ENCODE results near the gene SLC2A6.

DNA sequence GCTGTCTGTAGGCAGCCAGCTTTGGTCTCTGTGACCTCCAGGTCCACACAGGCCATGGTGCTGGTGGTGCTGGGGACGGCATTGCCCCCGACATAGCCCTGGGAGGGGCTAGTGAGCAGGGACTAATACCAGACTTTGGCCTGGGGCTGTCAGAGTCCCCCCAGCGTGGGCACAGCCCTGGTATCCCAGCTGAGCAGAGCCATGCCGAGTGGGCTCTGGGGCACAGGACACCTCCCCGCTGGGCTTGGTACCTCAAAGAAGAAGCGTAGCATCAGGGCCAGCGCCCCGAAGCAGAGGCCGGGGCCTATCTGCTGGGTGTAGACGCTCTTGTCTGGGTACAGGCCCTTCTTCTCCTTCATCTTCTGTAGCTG, 36.3 kb upstream of the SLC2A6 start:
- TF ChIP-seq, protein P1, sequence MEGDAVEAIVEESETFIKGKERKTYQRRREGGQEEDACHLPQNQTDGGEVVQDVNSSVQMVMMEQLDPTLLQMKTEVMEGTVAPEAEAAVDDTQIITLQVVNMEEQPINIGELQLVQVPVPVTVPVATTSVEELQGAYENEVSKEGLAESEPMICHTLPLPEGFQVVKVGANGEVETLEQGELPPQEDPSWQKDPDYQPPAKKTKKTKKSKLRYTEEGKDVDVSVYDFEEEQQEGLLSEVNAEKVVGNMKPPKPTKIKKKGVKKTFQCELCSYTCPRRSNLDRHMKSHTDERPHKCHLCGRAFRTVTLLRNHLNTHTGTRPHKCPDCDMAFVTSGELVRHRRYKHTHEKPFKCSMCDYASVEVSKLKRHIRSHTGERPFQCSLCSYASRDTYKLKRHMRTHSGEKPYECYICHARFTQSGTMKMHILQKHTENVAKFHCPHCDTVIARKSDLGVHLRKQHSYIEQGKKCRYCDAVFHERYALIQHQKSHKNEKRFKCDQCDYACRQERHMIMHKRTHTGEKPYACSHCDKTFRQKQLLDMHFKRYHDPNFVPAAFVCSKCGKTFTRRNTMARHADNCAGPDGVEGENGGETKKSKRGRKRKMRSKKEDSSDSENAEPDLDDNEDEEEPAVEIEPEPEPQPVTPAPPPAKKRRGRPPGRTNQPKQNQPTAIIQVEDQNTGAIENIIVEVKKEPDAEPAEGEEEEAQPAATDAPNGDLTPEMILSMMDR (IDR thresholded peaks at IDR 0.05; ENCODE audit: poor library complexity): no peak
- no peak for TF ChIP-seq EZH2 (IDR thresholded peaks at IDR 0.05; ENCODE audit: borderline replicate concordance)
